NCI-H1930 (cell line): ENCODE measurements around the gene CLMN.

Experiments used
- DNase-seq, 2 experiments: peaks; one replicate each; lab custom pipeline; 2025; lab: John Stamatoyannopoulos, UW

CLMN gene

DNA sequence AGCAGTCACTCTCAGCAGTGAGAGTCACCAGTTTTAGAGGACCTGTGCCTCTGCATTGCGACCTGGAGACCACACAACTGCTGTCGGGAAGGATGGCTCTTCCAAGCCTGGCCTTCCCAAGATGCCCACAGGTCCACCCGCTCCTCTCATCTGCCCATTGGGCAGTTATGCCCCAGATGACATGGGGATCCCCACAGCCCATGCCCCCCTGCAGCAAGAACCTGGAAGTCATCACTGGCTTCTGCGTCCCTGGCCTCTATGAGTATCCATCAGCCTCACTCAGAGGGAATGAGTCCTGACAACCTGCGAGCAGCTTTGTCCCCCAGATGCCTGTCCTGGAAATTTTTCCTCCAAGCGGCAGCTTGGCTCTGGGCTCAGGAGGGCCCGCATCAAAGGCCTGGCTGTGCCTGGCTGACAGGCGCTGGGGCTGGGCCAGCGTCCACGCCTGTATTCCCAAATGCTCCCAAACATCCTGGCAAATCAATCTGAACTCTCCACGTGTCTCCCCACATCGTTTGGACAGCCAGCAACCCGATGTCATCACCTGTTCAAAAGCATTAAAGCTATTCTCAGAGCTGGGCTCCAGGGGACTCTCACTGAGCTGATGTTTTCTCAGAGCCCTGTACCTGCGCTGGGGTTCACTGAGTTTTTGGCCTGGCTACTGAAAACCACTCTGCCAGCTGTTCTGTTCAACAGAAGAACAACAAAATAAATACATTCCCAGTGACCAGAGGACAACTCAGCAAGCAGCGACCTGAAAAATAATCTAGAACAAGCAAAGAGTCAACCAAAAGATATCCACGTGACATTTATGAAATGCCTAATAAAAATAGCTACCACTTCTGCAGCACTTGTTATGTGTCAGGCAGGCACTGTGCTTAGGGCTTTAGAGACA is 57.8 kb downstream of the CLMN start:
- no peak for DNase-seq

DNA sequence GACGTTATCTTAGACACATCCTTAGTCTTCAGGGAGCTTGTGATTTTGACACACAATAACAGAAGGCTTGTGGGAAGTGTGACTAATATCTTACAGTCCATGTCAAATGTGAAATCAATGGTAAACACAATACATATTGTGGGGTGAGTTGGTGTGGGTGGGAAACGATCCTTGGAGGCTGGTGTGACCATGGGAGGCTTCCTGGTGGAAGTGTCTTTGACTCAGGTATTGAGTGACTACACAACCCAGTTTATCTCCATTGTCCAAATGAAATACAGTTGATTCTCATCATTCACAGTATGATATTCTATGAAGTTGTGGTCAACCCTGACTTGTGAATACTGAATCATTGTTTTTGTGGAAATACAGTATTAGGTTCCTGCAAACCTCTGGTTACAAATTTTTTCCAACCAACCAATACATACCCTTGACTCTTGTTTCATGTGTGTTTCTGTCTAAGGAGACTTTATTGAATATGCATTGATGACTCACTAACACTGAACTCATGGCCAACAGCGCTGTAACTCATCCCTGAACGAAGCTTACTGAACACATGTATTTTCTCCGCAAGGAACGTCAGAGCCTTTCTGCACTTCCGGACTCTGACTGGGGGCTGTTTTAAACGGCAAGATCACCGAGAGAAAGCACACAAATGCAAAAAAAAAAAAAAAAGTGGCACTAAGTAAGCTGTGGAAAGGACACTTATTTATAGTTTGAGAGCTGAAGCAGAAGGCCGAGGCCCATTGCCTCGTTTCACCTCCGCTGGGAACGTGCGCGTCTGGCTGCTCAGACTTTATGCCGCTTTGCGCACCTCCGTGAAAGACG is 59.0 kb downstream of the CLMN start:
- DNase-seq = no peak

DNA sequence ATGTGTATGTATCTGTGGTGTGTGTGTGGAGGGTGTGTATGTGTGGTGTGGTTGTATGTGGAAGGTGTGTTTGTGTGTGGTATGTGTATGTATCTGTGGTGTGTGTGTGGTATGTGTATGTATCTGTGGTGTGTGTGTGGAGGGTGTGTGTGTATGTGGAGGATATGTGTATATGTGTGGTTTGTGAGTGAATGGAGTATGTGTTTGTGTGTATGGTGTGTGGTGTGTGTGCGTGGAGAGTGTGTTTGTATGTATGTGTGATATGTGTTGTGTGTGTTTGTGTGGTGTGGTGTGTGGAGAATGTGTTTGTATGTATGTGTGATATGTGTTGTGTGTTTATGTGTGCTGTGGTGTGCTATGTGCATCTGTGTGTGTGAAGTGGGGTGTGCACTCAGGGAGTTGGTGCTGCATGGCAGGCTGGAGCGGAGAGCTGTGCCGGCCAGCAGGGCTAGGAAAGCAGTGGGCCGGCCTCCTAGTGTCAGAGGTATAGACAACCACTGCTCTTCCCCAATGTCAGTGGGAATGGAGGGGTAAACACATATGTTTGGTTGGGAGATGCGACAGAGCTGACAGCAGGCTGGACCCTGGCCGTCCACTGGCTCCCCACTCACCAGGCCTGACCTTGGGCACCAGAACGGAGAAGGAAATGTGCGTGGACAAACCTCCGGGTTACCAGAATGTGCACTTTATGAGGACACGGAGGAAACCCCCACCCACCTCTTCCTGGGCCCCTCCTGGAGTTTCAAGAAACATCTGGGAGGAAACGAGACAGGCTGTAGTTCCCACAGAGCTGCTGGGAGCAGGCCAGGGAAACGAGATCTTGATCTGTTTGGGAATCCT is 60.7 kb downstream of the CLMN start:
- no peak for DNase-seq

DNA sequence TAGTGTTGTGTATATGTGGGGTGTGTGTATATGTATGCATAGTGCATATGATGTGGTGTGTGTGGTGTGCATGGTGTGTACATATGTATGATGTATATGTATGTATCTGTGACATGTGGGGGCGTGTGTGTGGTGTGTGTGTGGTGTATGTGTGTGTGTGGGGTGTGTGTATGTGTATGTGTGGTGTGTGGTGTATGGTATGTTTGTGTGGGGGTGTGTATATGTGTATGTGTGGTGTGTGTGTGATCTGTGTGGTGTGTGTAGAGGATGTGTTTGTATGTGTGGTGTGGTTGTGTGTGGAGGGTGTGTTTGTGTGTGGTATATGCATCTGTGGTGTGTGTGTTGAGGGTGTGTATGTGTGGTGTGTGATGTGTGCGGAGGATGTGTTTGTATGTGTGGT is 61.6 kb downstream of the CLMN start:
- DNase-seq = no peak

- DNase-seq = no peak
Measured at GRCh38 chr14:95257521-95257920, 62.2 kb downstream of the CLMN start.

DNA sequence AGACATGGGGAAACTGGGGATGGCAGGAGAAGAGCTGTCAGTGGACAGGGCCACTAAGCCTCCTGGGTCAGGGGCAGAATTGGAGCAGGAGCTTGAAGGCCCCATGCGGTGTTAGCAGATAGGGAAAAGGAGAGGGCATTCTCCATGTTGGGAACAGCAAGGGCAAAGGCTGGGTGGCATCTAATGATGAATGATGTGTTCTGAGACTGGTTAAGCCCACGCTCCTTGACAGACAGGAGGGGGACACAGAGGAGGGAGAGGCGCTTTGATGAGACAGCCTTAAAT is 63.0 kb downstream of the CLMN start:
- no peak for DNase-seq

DNA sequence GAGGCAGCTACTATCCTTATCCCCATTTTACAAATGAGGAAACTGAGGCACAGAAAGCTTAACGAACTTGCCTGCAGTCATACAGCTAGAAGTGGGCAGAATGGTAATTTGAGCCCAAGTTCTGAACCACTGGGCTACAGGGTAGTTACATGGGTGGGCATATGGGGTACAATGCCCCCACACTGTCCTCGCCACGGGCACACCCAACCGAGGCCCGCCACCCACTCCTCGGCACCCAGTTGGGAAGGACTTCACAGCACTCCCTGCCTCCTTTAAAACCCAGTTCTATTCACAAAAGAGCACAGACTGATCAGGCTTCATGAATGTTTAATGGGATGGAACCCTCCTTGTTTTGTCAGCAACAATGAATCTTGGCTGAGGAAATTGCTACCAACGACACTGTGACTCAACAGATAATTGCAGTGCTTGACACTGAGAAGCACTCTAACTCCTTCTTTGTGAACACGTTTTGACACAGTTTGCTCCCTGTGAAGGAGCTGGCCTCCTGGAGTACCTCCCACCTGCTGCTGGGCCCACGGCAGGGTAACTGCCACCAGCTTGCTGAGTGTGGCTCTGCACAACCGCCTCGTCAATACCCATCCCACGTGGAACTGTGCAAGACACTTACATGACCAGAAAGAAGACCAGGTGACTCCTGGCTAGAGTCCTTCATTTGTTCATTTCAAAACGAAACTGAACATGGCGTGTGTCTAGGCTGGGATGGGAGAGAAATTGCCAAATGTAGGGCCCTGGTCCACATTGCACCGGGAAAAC is 63.5 kb downstream of the CLMN start:
- DNase-seq = no peak

- DNase-seq = no peak
Measured at GRCh38 chr14:95255487-95255886, 64.2 kb downstream of the CLMN start.

GRCh38 chr14:95255013-95255412 is 64.7 kb downstream of the CLMN start:
- DNase-seq = no peak

- DNase-seq = no peak
Measured at GRCh38 chr14:95254288-95254687, 65.4 kb downstream of the CLMN start.

- no peak for DNase-seq
Measured at GRCh38 chr14:95253039-95253630, 66.6 kb downstream of the CLMN start.

DNA sequence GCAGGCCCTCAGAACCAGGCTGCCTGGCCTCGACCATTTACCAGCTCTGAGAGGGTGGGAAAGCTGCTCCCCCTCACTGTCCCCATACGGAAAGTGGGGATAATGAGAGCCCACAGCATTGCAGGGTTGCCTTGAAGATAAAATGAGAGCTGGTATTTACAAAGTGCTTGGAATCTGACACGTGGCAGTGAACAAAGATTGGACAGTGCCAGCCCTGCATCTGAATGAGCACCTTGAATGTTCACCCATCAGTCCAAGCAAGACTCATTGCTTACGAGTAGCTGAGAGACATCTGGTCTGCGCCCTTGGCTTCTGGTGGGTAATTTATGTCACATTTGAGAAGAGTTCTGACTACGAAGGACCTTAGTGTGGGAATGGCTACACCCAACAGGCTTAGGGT is 67.5 kb downstream of the CLMN start:
- no peak for DNase-seq

DNA sequence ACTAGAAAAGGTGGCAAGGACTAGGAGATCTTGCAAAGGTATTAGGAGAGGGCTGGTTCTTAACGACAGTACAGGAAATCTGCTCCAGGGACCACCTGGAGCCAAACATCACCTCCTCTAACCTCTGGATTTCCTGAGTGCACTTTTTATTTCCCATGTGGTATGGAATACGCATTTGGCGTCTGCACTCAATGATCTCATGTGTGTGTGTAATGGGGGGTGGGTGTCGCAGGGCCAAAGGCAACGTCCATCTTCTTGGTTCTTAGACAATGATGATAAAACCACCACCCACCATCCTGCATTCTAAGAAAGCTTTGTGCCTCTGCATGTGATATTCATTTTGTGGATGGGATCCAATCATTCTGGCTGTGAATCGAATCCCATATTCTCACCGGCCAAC is 68.8 kb downstream of the CLMN start:
- no peak for DNase-seq

DNA sequence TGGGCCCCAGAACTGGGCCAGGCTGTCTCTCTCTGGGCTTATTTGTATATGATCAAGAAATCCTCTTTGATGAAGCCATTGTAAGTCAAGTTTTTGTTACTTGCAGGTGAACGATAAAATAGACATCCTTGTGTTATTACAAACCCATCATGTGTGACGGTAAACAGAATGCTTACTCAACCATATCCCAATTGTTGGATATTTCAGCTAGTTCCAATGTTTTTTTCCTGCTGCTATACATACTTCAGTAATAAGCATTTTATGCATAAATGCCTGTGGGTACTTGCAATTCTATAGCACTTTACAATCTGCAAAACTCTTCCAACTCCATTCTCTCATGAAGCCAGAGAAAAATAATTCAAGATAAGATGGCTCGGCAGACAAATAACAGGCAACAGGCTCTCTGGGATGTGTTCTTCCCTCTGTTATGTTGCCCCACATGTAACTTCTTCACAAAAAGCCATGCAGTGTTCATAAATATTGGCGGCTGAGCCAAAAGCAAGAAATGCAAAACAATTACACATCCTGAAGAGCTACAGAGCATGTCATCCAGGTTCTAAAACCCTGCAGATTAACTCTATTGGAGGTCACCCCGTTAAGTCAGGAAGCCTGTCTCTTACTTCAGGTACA is 69.5 kb downstream of the CLMN start:
- DNase-seq = no peak

- DNase-seq = no peak
Measured at GRCh38 chr14:95248432-95248831, 71.3 kb downstream of the CLMN start.

DNA sequence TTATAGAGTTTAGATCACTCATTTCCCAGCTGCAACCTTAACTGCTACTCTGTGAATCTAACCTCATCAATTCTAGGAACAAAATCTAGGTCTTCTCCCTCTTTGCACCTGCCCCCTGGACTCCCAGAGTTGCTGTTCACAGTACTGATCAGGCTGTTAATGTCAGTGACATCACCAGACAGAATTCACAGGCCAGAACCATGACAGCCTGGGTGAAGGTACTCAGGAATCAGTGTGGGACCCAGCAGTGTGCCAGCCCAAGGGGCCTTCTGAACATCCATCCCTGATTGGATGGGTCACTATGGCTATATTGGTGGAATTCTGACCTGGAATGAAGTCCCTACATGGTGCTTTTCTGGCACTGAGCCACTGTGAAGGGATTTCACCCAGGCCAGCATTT is 72.8 kb downstream of the CLMN start:
- no peak for DNase-seq

GRCh38 chr14:95245334-95245733 is 74.4 kb downstream of the CLMN start:
- no peak for DNase-seq

DNA sequence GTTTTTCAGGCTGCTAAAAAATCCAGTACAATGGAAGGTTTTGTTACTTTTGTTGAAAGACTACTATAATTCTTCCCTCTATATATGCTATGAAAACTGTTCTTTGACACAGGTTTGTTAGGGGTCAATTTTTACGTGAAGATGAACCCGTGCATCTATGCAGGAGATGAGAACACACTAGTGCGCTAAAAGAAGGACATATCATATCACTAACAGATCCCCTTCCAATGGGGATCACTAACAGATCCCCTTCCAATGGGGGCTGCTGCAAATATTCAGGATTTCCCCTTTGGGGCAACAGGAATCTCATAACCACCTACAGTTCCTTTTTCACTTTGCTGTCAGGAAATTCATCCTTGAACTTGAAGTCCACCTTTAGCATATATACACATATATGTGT is 75.1 kb downstream of the CLMN start:
- no peak for DNase-seq

- no peak for DNase-seq
Measured at GRCh38 chr14:95242870-95243269, 76.8 kb downstream of the CLMN start.

- no peak for DNase-seq
Measured at GRCh38 chr14:95240859-95241813, 78.6 kb downstream of the CLMN start.
